HL-60 (cell line): ENCODE results near the gene TXN.

Source experiments
- CTCF ChIP-seq: IDR thresholded peaks from one replicate; pipeline ENCODE4 v1.5.1; 2011; ENCODE audit warnings: low read length, control low read depth, inconsistent platforms; ENCODE audit not compliant: insufficient read depth
- GABPA ChIP-seq: IDR thresholded peaks from 2 replicates; pipeline ENCODE4 v1.6.1; 2012; ENCODE audit warnings: low read depth
- POLR2AphosphoS5 ChIP-seq: IDR thresholded peaks from 2 replicates; pipeline ENCODE4 v1.6.1; 2012; ENCODE audit warnings: low read depth
- REST ChIP-seq: IDR thresholded peaks from 2 replicates; pipeline ENCODE4 v1.6.1; 2012; ENCODE audit warnings: low read depth; ENCODE audit not compliant: insufficient replicate concordance
- SPI1 ChIP-seq: IDR thresholded peaks from 2 replicates; pipeline ENCODE4 v1.6.1; 2012; ENCODE audit warnings: low read depth, mild to moderate bottlenecking, borderline replicate concordance

GRCh38 chr9:110244616-110245015 is 11.7 kb downstream of the TXN start:
- TF ChIP-seq CTCF (no peak), GABPA (no peak), POLR2AphosphoS5 (no peak), REST (no peak), SPI1 (no peak)
